Activated T-helper 1 cell treated with anti-CD3 and anti-CD28 coated beads, Interleukin-12 subunit alpha, Interleukin-12 subunit beta, Interleukin-2, Interleukin-4 antibody, amounts not matched to agents 30 ng/mL and 10 ng/mL and 1 ng/mL, durations not matched to agents 14 hours and 24 hours and 36 hours (primary cell): ENCODE data around the gene TRPT1. TPM values are rescaled to one million over a fixed set of nuclear protein-coding genes. Genes with fewer than 3 reads are reported as not detected.

Experiments
- DNase-seq: peaks from one replicate; pipeline ENCODE4 v3.0.0; 2021; ENCODE audit warnings: low spot score
- H3K27ac Mint-ChIP-seq: one replicate; pipeline ENCODE4 v1.8.0; 2021; ENCODE audit warnings: mild to moderate bottlenecking, mixed read lengths
- H3K27me3 Mint-ChIP-seq: one replicate; pipeline ENCODE4 v1.8.0; 2022; ENCODE audit warnings: mild to moderate bottlenecking, moderate library complexity, mixed read lengths; ENCODE audit not compliant: insufficient read depth
- H3K36me3 Mint-ChIP-seq: one replicate; pipeline ENCODE4 v1.8.0; 2021; ENCODE audit warnings: low read depth, mixed read lengths
- H3K4me1 Mint-ChIP-seq: one replicate; pipeline ENCODE4 v1.8.0; 2021; ENCODE audit warnings: low read depth, mixed read lengths
- H3K4me3 Mint-ChIP-seq: one replicate; pipeline ENCODE4 v1.8.0; 2021; ENCODE audit warnings: mild to moderate bottlenecking, moderate library complexity, mixed read lengths
- H3K9me3 Mint-ChIP-seq: one replicate; pipeline ENCODE4 v1.8.0; 2021; ENCODE audit warnings: mixed read lengths
- intact Hi-C: fragments of 100-400 bp; cut with micrococcal nuclease; formaldehyde crosslinking; loops from one replicate; pipeline ENCODE4 v1.15.1; 2024
- total RNA-seq: library from RNA; stranded (reverse); gene quantifications from 2 replicates; pipeline ENCODE4 v1.2.3, GENCODE V29; 2022

Gene TRPT1
- total RNA-seq, 1 donor from 2014 or later: 35.5 TPM

DNA sequence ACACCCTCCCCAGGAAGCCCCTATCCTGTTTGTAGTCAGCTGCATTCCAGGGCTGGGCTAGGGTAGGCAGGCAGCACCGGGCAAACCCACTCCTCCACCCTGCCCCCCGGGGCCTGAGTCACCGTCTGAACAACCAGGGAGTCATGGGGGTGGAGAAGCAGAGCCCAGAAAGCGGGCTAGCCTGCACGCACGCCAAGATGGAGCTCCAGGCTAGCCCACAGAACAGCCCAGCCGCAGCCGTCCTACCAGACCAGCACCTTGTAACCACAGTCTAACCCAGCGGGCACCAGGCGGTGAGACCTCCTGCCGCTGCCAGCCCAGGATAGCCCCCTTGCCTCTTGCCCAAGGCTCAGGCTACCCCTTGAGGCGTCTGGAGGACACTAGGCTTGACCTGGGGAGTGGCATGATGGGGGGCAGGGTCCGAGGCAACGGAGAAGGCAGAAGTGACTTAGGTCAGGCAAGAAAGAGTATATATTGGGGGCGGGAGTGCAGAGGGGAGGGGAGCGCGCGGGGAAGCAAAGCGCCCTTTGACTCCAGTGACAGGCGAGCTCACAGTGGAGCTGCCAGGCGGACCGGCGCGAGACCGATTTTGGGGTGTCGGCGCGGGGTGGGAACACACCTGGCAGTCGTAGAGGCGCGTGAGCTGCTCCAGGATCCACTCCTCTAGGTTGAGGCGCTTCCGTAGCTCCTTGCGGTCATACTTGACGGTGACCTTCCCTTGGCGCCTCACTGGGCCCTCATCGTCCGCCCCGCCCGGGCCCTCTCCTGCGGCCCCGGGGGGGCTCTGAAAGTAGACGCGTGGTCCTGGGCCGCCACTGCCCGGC, 20.0 kb upstream of the TRPT1 start:
- intact Hi-C loops: loop anchor here (1.0 kb wide), 4 partner anchors 16 to 59 kb away; partner anchors contain the start of genes DNAJC4 and ESRRA
- peaks cover 5% of the 10 kb centered on the region for H3K36me3 Mint-ChIP-seq
- H3K4me1 Mint-ChIP-seq: peaks cover 29% of the 10 kb centered on the region
- no peaks in the 10 kb centered on the region for H3K9me3 Mint-ChIP-seq
- peak; percentile 35 for DNase-seq
- peaks cover 1% of the 10 kb centered on the region for H3K27me3 Mint-ChIP-seq
- peak overlapping the region; percentile 94 for H3K4me3 Mint-ChIP-seq
- peak overlapping the region; percentile 94 for H3K27ac Mint-ChIP-seq

DNA sequence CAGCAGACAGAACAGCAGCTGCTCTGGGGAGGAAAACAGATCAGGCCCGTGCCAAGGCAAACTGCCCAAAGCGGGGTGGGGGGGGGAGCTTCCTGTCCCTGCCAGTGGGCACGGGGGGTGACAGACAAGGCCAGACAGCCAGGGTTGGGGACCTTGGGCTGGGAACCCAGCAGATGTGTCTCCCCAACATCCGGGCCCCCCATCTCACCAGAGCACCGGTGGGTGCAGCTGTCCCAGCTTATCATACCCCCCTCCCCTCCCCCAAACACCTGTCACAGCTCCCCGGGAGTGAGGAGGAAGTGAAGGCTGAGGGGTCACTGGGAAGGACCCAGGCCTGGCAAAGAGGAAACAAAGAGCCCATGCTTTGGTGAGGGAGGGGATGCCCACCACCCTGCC, 19.4 kb upstream of the TRPT1 start:
- H3K4me3 Mint-ChIP-seq: peak overlapping the region; percentile 94
- peaks cover 31% of the 10 kb centered on the region for H3K4me1 Mint-ChIP-seq
- H3K27me3 Mint-ChIP-seq: peaks cover 1% of the 10 kb centered on the region
- H3K36me3 Mint-ChIP-seq: peaks cover 5% of the 10 kb centered on the region
- no peak for DNase-seq
- H3K27ac Mint-ChIP-seq: peak overlapping the region; percentile 94
- H3K9me3 Mint-ChIP-seq: no peaks in the 10 kb centered on the region
- intact Hi-C loops: no loop called here

DNA sequence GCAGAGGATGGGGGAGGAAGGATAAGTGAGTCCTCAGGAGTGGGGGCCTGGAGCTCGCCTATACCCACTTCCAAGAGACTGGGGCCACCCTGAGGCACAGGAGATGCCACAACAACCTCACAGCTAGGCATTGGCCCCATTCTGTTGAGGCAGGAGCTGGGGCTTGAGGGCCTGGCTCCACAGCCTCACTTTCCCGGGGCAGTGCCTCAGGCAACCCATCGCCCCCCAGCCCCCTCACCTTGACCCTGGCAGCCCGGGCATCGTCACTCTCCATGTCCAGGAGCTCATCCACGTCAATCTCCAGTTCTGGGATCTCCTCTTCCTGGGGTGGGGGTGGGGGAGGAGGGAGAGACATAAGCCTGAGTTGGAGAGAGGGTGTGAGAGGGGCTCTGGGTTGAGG, 19.0 kb upstream of the TRPT1 start:
- Mint-ChIP-seq H3K4me1 (peaks cover 33% of the 10 kb centered on the region), H3K27me3 (peaks cover 1% of the 10 kb centered on the region), H3K36me3 (peaks cover 8% of the 10 kb centered on the region), H3K4me3 (peak overlapping the region; percentile 94), H3K9me3 (no peaks in the 10 kb centered on the region), H3K27ac (peak overlapping the region; percentile 67)
- intact Hi-C loops: loop anchor here (5.0 kb wide), 1 partner anchor 1653 kb away; the partner anchor contains the start of gene TUT1
- DNase-seq: no peak

DNA sequence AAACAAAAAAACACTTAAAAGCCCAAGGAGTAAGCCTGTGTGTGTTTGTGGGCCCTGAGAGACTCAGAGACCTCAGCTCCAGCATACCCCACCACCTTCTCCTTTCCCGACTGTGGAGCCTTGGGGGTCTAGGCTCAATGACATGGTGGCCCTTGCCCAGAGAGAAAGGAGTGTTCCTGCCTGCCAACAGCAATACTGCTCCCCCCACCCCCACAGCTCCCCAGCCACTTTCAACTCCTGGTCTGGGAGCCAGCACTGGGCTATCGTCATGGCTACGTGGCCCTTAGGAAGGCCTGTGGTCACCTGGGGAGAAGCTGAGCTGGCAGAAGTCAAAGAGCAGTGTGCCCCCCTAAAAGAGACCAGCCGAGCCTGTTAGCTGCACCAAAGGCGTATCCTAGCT, 18.1 kb upstream of the TRPT1 start:
- intact Hi-C loops: loop anchor here (5.0 kb wide), 1 partner anchor 1652 kb away; the partner anchor contains the start of gene TUT1
- Mint-ChIP-seq H3K27me3 (peaks cover 1% of the 10 kb centered on the region), H3K27ac (no peak overlapping the region), H3K36me3 (peaks cover 11% of the 10 kb centered on the region), H3K4me1 (peaks cover 35% of the 10 kb centered on the region), H3K9me3 (no peaks in the 10 kb centered on the region), H3K4me3 (peak overlapping the region; percentile 94)
- no peak for DNase-seq

DNA sequence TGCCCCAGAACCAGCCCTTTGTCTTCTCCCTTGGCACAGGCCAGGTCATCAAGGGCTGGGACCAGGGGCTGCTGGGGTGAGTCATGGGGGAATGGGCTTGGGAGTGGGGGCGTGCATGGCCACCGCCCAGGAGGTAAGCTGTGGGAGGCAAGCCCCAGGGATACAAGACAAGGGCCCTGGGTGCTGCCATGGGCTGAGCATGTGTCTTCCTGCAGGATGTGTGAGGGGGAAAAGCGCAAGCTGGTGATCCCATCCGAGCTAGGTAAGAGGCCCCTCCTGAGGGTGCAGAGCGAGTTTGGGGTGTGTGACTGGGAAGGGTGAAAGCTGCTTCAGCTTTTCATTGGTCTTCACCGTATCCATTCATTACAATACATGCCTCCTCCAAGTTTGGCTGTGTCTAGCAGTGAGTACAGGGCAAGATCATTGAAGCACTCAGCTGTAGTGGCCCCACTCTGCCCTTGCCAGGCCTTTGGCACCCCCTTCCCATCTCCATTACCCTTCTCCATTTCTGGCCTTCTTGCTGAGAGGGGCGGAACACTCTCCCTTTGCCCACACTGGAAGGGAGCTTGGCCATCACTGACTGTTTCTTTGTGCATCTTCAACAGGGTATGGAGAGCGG, 17.4 kb upstream of the TRPT1 start:
- no peaks in the 10 kb centered on the region for H3K9me3 Mint-ChIP-seq
- no peak overlapping the region for H3K27ac Mint-ChIP-seq
- DNase-seq: no peak
- peaks cover 1% of the 10 kb centered on the region for H3K27me3 Mint-ChIP-seq
- peaks cover 11% of the 10 kb centered on the region for H3K36me3 Mint-ChIP-seq
- intact Hi-C loops: loop anchor here (5.0 kb wide), 1 partner anchor 1651 kb away; the partner anchor contains the start of gene TUT1
- peak overlapping the region; percentile 94 for H3K4me3 Mint-ChIP-seq
- peaks cover 40% of the 10 kb centered on the region for H3K4me1 Mint-ChIP-seq

DNA sequence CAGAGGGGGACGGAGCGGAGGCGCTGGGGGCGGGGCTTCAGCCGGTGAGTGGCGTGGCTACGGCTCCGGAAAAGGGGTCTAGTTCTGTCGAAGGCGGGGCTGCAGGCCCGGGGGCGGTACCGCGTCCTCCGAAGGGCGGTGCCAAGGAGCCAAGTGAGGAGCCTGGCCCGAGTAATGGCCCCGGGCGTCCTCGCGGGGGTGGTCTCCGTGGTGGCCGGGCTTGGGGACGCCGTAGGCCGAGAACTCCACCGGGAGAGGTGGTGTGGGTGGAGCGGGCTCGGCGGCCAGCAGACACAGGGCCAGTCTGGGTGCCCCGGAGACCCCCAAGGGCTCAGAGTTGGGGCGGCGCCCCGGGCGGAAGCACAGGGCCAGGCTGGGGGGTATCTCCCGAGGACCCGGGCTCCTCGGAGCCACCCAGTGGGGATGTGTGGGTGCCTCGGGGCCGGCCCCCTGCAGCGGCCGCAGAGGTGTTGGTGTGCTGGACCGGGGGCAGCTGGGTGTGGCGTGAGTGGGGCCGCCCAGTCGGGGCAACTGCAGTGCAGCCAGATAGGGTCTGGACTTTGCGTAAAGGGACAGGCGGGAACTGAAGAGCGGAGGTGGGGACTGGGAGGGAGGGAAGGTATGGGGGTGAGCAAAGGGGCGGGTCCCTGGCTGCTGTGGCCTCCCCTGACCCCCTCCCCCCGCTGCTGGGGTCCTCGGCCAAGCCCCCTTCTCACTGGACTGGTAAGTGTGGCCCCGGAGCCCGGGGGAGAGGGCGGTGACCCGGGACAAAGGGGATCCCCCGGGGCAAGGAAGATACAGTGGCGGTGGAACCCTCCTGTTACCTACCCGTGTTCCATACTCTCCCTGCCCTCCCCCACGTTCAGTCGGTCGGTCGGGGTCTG, 15.7 kb upstream of the TRPT1 start:
- Mint-ChIP-seq H3K27me3 (no peaks in the 10 kb centered on the region), H3K4me3 (peak overlapping the region; percentile 94), H3K36me3 (peaks cover 21% of the 10 kb centered on the region), H3K4me1 (peaks cover 34% of the 10 kb centered on the region), H3K27ac (peak overlapping the region; percentile 94), H3K9me3 (no peaks in the 10 kb centered on the region)
- peak; percentile 21 for DNase-seq
- intact Hi-C loops: loop anchor here (1.0 to 5.0 kb wide), 12 partner anchors 10 to 1649 kb away; partner anchors contain the start of genes BAD, CCDC88B, COX8A and DNAJC4

DNA sequence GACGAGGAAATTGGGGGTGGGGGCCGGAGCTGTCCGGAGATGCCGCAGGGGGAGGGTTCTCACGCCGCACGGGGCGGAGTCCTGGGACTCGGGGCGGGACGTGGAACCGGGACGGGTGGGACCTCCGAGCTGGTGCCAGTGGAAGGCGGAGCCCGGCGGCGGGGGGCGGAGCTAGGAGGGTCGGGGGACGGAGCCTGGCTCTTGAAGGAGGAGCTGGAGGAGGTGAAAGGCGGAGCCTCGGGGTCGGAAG, 15.2 kb upstream of the TRPT1 start:
- Mint-ChIP-seq H3K36me3 (peaks cover 21% of the 10 kb centered on the region), H3K9me3 (no peaks in the 10 kb centered on the region), H3K27ac (peak overlapping the region; percentile 94), H3K4me3 (peak overlapping the region; percentile 94), H3K27me3 (no peaks in the 10 kb centered on the region), H3K4me1 (peaks cover 34% of the 10 kb centered on the region)
- intact Hi-C loops: loop anchor here (1.0 to 5.0 kb wide), 12 partner anchors 10 to 1649 kb away; partner anchors contain the start of genes BAD, CCDC88B, COX8A and DNAJC4
- peak; percentile 100 for DNase-seq

DNA sequence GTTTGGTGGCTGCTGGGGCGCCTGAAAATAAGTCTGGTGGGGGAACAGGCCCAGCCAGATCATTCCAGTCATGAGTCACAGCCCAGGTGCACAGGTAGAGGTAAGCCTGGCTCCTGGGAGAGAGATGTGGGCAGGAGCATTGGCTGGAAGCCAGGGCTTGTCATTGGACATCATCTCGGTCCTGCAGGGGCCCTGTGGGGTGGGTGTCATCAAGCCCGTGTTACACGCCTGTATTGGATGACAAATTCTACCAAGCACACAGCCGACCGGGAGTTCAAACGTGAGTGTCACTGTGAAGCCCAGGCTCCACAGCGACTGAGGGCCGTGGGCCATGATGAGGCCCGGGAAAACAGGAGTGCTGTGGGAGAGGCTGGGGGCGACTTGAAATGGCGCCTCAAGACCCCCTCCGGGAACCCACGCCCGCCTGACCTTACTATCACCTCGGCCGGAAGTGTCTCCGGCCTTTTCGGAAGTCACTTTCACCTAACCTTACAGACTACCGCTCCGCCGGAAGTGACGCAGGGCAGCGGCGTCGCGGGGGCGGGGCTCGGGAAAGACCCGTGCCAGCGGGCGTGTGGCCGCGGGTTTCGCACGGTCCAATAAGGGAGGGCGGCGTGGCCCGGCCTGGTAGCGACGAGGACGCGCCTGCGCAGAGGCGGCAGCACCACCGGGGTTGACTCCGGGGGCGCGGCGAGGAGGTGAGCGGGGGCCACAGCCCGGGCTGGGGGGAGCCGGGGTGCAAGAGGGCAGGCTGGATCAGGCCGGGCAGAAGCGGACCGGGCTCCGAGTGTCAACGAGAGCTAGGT, 14.7 kb upstream of the TRPT1 start, which contains the start of gene FKBP2:
TSS of gene FKBP2 (plus strand) at position 661 of the 806 bp plus-strand sequence. CDS start 1,293 bp downstream, outside the sequence.
- Mint-ChIP-seq H3K4me1 (peaks cover 35% of the 10 kb centered on the region), H3K27ac (peak within 1 kb of the TSS; percentile 94), H3K4me3 (peak within 1 kb of the TSS; percentile 94), H3K27me3 (no peaks in the 10 kb centered on the region), H3K9me3 (no peaks in the 10 kb centered on the region), H3K36me3 (peaks cover 21% of the 10 kb centered on the region)
- intact Hi-C loops: loop anchor here (1.0 to 5.0 kb wide), 12 partner anchors 10 to 1648 kb away; partner anchors contain the start of genes BAD, CCDC88B, COX8A and DNAJC4
- peak; percentile 99 for DNase-seq

DNA sequence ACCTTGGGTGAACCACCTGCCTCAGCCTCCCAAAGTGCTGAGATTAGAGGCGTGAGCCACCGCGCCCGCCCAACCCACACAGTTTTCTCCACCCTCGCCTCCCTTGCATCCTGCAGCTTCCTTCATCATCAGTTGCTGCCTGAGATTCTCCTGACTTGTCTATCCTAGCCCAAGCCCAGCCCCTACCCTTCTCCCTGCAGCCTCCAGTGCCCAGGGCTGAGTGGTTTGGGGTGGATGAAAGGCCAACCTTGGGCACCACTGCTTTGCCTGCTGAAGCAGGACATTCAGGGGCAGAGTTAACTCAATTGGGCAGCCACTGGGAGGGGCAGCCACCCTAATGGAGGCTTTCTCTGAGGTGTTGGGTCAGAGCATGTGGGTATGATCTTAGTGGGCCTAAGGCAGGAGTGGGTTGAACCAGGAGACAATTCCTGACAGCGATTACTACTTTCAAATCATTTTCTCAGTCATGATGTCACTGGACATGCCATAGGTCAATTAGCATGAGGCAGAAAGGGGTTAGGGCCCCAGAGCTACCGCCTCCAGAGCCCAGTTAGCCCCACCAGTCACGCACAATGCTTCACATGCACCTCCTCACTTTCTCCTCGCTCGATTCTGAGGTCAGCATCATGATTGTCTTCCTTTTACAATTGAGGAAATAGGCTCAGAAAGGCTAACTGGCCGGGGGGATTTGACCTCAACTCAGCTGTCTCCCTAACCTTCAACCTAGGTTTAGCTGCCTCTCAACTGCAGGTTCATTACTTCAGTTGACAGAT, 13.9 kb upstream of the TRPT1 start:
- H3K27ac Mint-ChIP-seq: peak overlapping the region; percentile 94
- intact Hi-C loops: loop anchor here (2.0 to 5.0 kb wide), 2 partner anchors 33 to 1648 kb away; partner anchors contain the start of genes FERMT3 and TUT1
- H3K9me3 Mint-ChIP-seq: no peaks in the 10 kb centered on the region
- H3K27me3 Mint-ChIP-seq: no peaks in the 10 kb centered on the region
- peaks cover 21% of the 10 kb centered on the region for H3K36me3 Mint-ChIP-seq
- DNase-seq: no peak
- H3K4me3 Mint-ChIP-seq: peak overlapping the region; percentile 94
- H3K4me1 Mint-ChIP-seq: peaks cover 41% of the 10 kb centered on the region

DNA sequence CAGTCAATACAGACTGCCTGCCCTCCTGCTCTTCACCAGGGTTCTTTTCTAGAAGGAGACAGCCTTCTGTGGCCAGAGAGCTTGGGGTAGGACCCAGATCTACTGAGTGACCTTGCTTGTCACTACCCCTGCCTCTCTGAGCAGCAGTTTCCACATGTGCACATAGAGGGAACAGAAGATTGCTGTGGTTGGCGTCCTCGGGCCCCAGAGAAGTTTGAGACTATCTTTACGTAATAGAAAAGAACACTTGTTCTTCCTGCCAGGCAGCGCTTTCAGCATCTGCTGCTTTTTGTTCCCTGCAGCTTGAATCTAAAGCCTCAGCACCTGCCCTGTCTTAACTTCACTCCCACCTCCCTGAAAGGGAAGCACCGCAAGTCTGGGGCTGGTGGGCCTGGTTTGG, 13.0 kb upstream of the TRPT1 start:
- Mint-ChIP-seq H3K9me3 (no peaks in the 10 kb centered on the region), H3K4me1 (peaks cover 41% of the 10 kb centered on the region), H3K27ac (no peak overlapping the region), H3K4me3 (peak overlapping the region; percentile 34), H3K36me3 (peaks cover 21% of the 10 kb centered on the region), H3K27me3 (no peaks in the 10 kb centered on the region)
- intact Hi-C loops: no loop called here
- DNase-seq: no peak

DNA sequence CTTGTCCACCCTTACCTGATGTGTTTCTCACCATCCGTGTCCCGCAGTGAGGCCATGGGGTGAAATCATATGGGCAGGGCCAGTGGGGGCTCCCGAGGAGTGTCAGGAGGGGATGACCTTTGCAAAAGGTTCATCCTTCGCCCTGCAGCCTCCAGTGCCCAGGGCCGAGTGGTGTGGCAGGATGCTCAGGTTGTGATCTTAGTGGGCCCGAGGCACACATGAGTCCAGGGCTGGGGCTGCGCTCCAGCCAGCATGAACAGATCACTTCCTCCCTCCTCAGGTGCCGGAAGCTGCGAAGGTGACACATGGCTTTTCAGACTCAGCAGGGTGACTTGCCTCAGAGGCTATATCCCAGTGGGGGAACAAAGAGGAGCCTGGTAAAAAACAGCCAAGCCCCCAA, 12.1 kb upstream of the TRPT1 start:
- Mint-ChIP-seq H3K4me1 (peaks cover 33% of the 10 kb centered on the region), H3K27me3 (no peaks in the 10 kb centered on the region), H3K36me3 (peaks cover 20% of the 10 kb centered on the region), H3K9me3 (no peaks in the 10 kb centered on the region), H3K27ac (no peak overlapping the region), H3K4me3 (no peak overlapping the region)
- DNase-seq: no peak
- intact Hi-C loops: no loop called here
